Spleen (tissue), 11 donors: ENCODE results near the gene HES1. TPM values are rescaled to one million over a fixed set of nuclear protein-coding genes. Genes with fewer than 3 reads are reported as not detected.

ENCODE experiments used
- DNase-seq: peaks from one replicate; pipeline ENCODE4 v3.0.0-alpha.2; 2020
- H3K27ac ChIP-seq, 8 donors: fragments of 200-600 bp; sonication (generic) in 7 of 8; 1 replicate in 4 of 8; 2 replicates in 4 of 8; pipeline versions ENCODE4 v1.5.0 to v1.8.0; 2016 to 2021; ENCODE audit warnings: inconsistent platforms in 4 of 8, mild to moderate bottlenecking in 4 of 8, moderate library complexity in 1 of 8
- H3K27me3 ChIP-seq, 7 donors: fragments of 200-600 bp; sonication (generic) in 6 of 7; replicated peaks in 1 of 7; 1 replicate in 4 of 7; 2 replicates in 3 of 7; pipeline versions ENCODE4 v1.5.0 to v1.8.0; 2016 to 2021; ENCODE audit warnings: inconsistent platforms in 3 of 7, mild to moderate bottlenecking in 1 of 7
- H3K36me3 ChIP-seq, 6 donors: fragments of 200-600 bp; sonication (generic) in 5 of 6; 1 replicate in 4 of 6; 2 replicates in 2 of 6; pipeline versions ENCODE4 v1.5.0 to v1.8.0; 2016 to 2021; ENCODE audit warnings: inconsistent platforms in 2 of 6
- H3K4me1 ChIP-seq, 6 donors: fragments of 200-600 bp; sonication (generic) in 5 of 6; 1 replicate in 3 of 6; 2 replicates in 3 of 6; pipeline versions ENCODE4 v1.5.0 to v1.8.0; 2016 to 2021; ENCODE audit warnings: inconsistent platforms in 3 of 6
- H3K4me3 ChIP-seq, 8 donors: fragments of 200-600 bp; sonication (generic) in 7 of 8; 1 replicate in 4 of 8; 2 replicates in 4 of 8; pipeline versions ENCODE4 v1.5.0 to v1.8.0; 2016 to 2021; ENCODE audit warnings: inconsistent platforms in 4 of 8, mild to moderate bottlenecking in 4 of 8, moderate library complexity in 2 of 8
- H3K9me3 ChIP-seq, 8 donors: fragments of 200-600 bp; sonication (generic) in 7 of 8; 1 replicate in 4 of 8; 2 replicates in 4 of 8; pipeline versions ENCODE4 v1.5.0 to v1.8.0; 2016 to 2021; ENCODE audit warnings: inconsistent platforms in 4 of 8
- POLR2A ChIP-seq, 3 donors: fragments of 450-650 bp; IDR thresholded peaks; one replicate each; pipeline ENCODE4 v1.5.1; 2017; ENCODE audit warnings: antibody characterized with exemption in 3 of 3, mild to moderate bottlenecking in 1 of 3
- POLR2AphosphoS5 ChIP-seq, 3 donors: sonication (generic); formaldehyde crosslinking; IDR thresholded peaks; one replicate each; pipeline ENCODE4 v1.5.1; 2017; ENCODE audit warnings: antibody characterized with exemption in 3 of 3
- WGBS, 5 donors: extraction: QIAGEN DNeasy Blood & Tissue Kit in 3 of 5; methylation state at CpG; one replicate each; pipeline versions ENCODE4 v1.1.5 to v1.1.7; 2013 to 2018; 5-methylcytosine and 5-hydroxymethylcytosine counted together
- intact Hi-C: fragments of 100-400 bp; cut with DNase I; formaldehyde crosslinking; loops from one replicate; pipeline ENCODE4 v1.15.0; 2023; ENCODE audit warnings: low total_unique reads
- polyA plus RNA-seq, 3 donors: library from polyadenylated mRNA; stranded (reverse); fragments of 200-250 nt; gene quantifications; one replicate each; pipeline ENCODE4 v1.2.1, GENCODE V29; 2013
- total RNA-seq, 7 donors: library from RNA; depleted of rRNA in 3 of 7; stranded (reverse); fragments of >200 nt in 3 of 7; fragmentation: NEBNext Ultra II Directional in 4 of 7; extraction: Animal tissue kit (Norgen Biotek cat#: 25700) in 4 of 7; gene quantifications; one replicate each; pipeline versions ENCODE4 v1.1.0 to v1.2.1, GENCODE V29; 2016 to 2021
- TF ChIP-seq, protein P1 (sequence below), 11 experiments: fragments of 200-600 bp in 7 of 11; fragments of 450-650 bp in 4 of 11; sonication (generic) in 4 of 11; IDR thresholded peaks in 8 of 11; conservative IDR thresholded peaks in 3 of 11; 1 replicate in 7 of 11; 2 replicates in 4 of 11; pipeline versions ENCODE4 v1.4.0 to v1.8.0; 2016 to 2021; ENCODE audit warnings: antibody characterized with exemption in 11 of 11, inconsistent platforms in 4 of 11, mild to moderate bottlenecking in 1 of 11
- donor health status: healthy with polysubstance abuse.
- donor health status: DM: no; HTN: no; CAD: no; lungs with moderate emphysema.
- donor health status: DM: no; HTN: no; CAD: no.
- donor health status: Bipolar disorder and iron deficiency.
- donor health status: healthy.
- donor health status: DM: no; HTN: no; CAD: no.
- donor health status: DM: yes; HTN: yes; CAD: no.

Gene HES1
- total and polyA plus RNA-seq, 10 donors = 17.7 to 59.6 (median 40.0) TPM

GRCh38 chr3:194130188-194130587 lies 5.8 kb upstream of the HES1 start:
- TF ChIP-seq, protein P1, sequence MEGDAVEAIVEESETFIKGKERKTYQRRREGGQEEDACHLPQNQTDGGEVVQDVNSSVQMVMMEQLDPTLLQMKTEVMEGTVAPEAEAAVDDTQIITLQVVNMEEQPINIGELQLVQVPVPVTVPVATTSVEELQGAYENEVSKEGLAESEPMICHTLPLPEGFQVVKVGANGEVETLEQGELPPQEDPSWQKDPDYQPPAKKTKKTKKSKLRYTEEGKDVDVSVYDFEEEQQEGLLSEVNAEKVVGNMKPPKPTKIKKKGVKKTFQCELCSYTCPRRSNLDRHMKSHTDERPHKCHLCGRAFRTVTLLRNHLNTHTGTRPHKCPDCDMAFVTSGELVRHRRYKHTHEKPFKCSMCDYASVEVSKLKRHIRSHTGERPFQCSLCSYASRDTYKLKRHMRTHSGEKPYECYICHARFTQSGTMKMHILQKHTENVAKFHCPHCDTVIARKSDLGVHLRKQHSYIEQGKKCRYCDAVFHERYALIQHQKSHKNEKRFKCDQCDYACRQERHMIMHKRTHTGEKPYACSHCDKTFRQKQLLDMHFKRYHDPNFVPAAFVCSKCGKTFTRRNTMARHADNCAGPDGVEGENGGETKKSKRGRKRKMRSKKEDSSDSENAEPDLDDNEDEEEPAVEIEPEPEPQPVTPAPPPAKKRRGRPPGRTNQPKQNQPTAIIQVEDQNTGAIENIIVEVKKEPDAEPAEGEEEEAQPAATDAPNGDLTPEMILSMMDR (IDR thresholded peaks at IDR 0.05 in 8 of 11, conservative IDR thresholded peaks at IDR 0.05 in 3 of 11) = no peak
- no peak for TF ChIP-seq POLR2AphosphoS5 (IDR thresholded peaks at IDR 0.05)
- no peak for TF ChIP-seq POLR2A (IDR thresholded peaks at IDR 0.05)
- Histone ChIP-seq H3K27me3 (peaks cover 0 to 43% (median 0%) of the 10 kb centered on the region in 7 donors), H3K4me3 (no peak overlapping the region), H3K36me3 (no peaks in the 10 kb centered on the region), H3K9me3 (no peaks in the 10 kb centered on the region), H3K27ac (no peak overlapping the region), H3K4me1 (peaks cover 10 to 59% (median 49%) of the 10 kb centered on the region in 6 donors)
- WGBS, 5 donors = 73 to 90% (median 82%) methylated on average over 2 of the region's 2 CpGs
- intact Hi-C loops = loop anchor here (10.0 kb wide), 1 partner anchor 465 kb away; no protein-coding TSS in a partner anchor
- DNase-seq = no peak

- Histone ChIP-seq H3K4me3 (peak overlapping the region in 1 of 8 donors; percentile 8), H3K27ac (peak overlapping the region in 2 of 8 donors; percentile 16 to 41), H3K4me1 (peaks cover 10 to 67% (median 58%) of the 10 kb centered on the region in 6 donors), H3K9me3 (no peaks in the 10 kb centered on the region), H3K36me3 (no peaks in the 10 kb centered on the region), H3K27me3 (peaks cover 0 to 51% (median 0%) of the 10 kb centered on the region in 7 donors)
- TF ChIP-seq, protein P1 (IDR thresholded peaks at IDR 0.05 in 8 of 11, conservative IDR thresholded peaks at IDR 0.05 in 3 of 11) = no peak
- TF ChIP-seq POLR2A (IDR thresholded peaks at IDR 0.05) = no peak
- TF ChIP-seq POLR2AphosphoS5 (IDR thresholded peaks at IDR 0.05) = no peak
- intact Hi-C loops = loop anchor here (10.0 kb wide), 1 partner anchor 466 kb away; no protein-coding TSS in a partner anchor
- DNase-seq = no peak
- WGBS, 5 donors = 54 to 71% (median 60%) methylated on average over 16 to 19 of the region's 19 CpGs
Observed at GRCh38 chr3:194130807-194131589, 5.0 kb upstream of the HES1 start.

DNA sequence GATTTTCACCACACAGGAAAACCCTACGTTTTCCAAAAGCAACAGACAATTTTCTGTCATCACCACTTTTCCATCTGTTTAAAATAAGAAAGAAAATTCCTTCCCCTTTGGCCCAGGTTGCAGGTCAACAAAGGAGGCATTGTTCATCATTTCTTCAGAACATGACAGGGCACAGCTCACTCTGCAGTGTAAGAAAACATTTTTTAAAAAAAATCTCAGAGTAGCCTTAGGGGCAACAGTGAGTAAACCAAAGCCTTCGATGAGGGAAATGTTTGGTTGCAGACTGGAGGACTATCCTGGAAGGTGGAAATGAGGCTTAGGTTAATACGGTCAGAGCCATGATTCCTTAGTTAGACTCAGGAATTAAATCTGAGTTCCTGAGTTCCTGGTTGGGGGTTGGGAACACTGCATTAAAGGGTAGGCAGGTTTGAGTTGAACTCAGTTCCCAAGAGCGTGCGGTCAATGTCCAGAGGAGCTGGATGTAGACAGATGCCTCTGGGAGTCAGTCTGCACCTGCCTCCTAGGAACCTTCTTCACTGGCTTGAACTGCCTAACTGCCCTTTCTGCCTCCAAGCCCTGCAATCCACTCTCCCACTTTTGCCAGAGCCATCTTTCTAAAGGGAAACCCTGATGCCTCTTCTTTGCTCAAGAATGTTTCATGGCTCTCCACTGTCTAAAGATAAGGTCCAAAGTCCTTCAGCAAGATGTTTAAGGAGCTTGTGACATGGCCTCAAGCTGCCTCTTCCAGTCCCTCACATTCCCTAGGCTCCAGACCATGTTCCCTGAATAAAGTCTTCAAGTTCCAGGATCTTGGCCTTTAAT lies 3.3 kb upstream of the HES1 start:
- H3K4me1 ChIP-seq = peaks cover 10 to 84% (median 73%) of the 10 kb centered on the region in 6 donors
- no peaks in the 10 kb centered on the region for H3K9me3 ChIP-seq
- 72 to 86% (median 81%) methylated on average over 5 of the region's 5 CpGs for WGBS, 5 donors
- intact Hi-C loops = loop anchor here (10.0 kb wide), 1 partner anchor 468 kb away; no protein-coding TSS in a partner anchor
- peaks cover 0 to 2% (median 0%) of the 10 kb centered on the region in 6 donors for H3K36me3 ChIP-seq
- H3K4me3 ChIP-seq = no peak overlapping the region
- H3K27ac ChIP-seq = no peak overlapping the region
- no peak for DNase-seq
- TF ChIP-seq, protein P1 (IDR thresholded peaks at IDR 0.05 in 8 of 11, conservative IDR thresholded peaks at IDR 0.05 in 3 of 11) = no peak
- TF ChIP-seq POLR2AphosphoS5 (IDR thresholded peaks at IDR 0.05) (no peak), POLR2A (IDR thresholded peaks at IDR 0.05) (no peak)
- H3K27me3 ChIP-seq = peaks cover 0 to 68% (median 3%) of the 10 kb centered on the region in 7 donors
